ENCODE measurements around the gene CSK.

- no peak for TF ChIP-seq CTCF (IDR thresholded peaks at IDR 0.05)
- TF ChIP-seq, protein P1, sequence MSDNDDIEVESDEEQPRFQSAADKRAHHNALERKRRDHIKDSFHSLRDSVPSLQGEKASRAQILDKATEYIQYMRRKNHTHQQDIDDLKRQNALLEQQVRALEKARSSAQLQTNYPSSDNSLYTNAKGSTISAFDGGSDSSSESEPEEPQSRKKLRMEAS (IDR thresholded peaks at IDR 0.05) = no peak
- TF ChIP-seq POLR2A (IDR thresholded peaks at IDR 0.05; ENCODE audit: low read length) = no peak
- TF ChIP-seq POLR2AphosphoS2 (conservative IDR thresholded peaks at IDR 0.05; ENCODE audit: low read length) = no peak
- TF ChIP-seq, protein P2, sequence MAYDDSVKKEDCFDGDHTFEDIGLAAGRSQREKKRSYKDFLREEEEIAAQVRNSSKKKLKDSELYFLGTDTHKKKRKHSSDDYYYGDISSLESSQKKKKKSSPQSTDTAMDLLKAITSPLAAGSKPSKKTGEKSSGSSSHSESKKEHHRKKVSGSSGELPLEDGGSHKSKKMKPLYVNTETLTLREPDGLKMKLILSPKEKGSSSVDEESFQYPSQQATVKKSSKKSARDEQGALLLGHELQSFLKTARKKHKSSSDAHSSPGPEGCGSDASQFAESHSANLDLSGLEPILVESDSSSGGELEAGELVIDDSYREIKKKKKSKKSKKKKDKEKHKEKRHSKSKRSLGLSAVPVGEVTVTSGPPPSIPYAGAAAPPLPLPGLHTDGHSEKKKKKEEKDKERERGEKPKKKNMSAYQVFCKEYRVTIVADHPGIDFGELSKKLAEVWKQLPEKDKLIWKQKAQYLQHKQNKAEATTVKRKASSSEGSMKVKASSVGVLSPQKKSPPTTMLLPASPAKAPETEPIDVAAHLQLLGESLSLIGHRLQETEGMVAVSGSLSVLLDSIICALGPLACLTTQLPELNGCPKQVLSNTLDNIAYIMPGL (CRISPR knock-in tag; IDR thresholded peaks at IDR 0.05; ENCODE audit: borderline replicate concordance) = no peak
- no peak for TF ChIP-seq PHF8 (IDR thresholded peaks at IDR 0.05; ENCODE audit: borderline replicate concordance, low read depth)
- TF ChIP-seq SMC3 (IDR thresholded peaks at IDR 0.05) = no peak
- TF ChIP-seq, protein P3, sequence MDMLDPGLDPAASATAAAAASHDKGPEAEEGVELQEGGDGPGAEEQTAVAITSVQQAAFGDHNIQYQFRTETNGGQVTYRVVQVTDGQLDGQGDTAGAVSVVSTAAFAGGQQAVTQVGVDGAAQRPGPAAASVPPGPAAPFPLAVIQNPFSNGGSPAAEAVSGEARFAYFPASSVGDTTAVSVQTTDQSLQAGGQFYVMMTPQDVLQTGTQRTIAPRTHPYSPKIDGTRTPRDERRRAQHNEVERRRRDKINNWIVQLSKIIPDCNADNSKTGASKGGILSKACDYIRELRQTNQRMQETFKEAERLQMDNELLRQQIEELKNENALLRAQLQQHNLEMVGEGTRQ (IDR thresholded peaks at IDR 0.05) = no peak
- TF ChIP-seq CHD2 (IDR thresholded peaks at IDR 0.05; ENCODE audit: low read length, partially characterized antibody) = no peak
- TF ChIP-seq BHLHE40 (IDR thresholded peaks at IDR 0.05; ENCODE audit: low read depth, low read length) = no peak
Observed at GRCh38 chr15:74788042-74788682, 6.3 kb downstream of the CSK start.
